Uterus (tissue), 4 donors: Measurements from ENCODE around the gene HIPK2. TPM values are rescaled to one million over a fixed set of nuclear protein-coding genes. Genes with fewer than 3 reads are reported as not detected.

Source experiments
- DNase-seq, 2 donors: peaks; one replicate each; pipeline ENCODE4 v3.0.0-alpha.2; 2019 to 2020
- H3K27ac ChIP-seq, 2 donors: fragments of 200-600 bp; sonication (generic); 1 replicate in 1 of 2; 2 replicates in 1 of 2; pipeline ENCODE4 v1.5.1; 2016 to 2018
- H3K27me3 ChIP-seq, 2 donors: fragments of 200-600 bp; sonication (generic); one replicate each; pipeline ENCODE4 v1.5.1; 2018 to 2019; ENCODE audit warnings: control low read depth in 1 of 2
- H3K36me3 ChIP-seq, 2 donors: fragments of 200-600 bp; sonication (generic); one replicate each; pipeline ENCODE4 v1.5.1; 2019; ENCODE audit warnings: control low read depth in 1 of 2
- H3K4me1 ChIP-seq, 2 donors: fragments of 200-600 bp; sonication (generic); one replicate each; pipeline ENCODE4 v1.5.1; 2018 to 2019; ENCODE audit warnings: control low read depth in 1 of 2
- H3K4me3 ChIP-seq, 2 donors: fragments of 200-600 bp; sonication (generic); 1 replicate in 1 of 2; 2 replicates in 1 of 2; pipeline ENCODE4 v1.5.1; 2018 to 2019; ENCODE audit warnings: mild to moderate bottlenecking in 1 of 2
- H3K9me3 ChIP-seq, 2 donors: fragments of 200-600 bp; sonication (generic); one replicate each; pipeline ENCODE4 v1.5.1; 2019; ENCODE audit warnings: control low read depth in 1 of 2
- CTCF ChIP-seq, 4 experiments: fragments of 200-600 bp in 2 of 4; fragments of 450-650 bp in 2 of 4; sonication (generic) in 2 of 4; IDR thresholded peaks; one replicate each; pipeline ENCODE4 v1.5.1; 2016 to 2019; ENCODE audit warnings: antibody characterized with exemption in 4 of 4, mild to moderate bottlenecking in 2 of 4, moderate library complexity in 1 of 4
- POLR2A ChIP-seq, 2 donors: fragments of 450-650 bp; IDR thresholded peaks; one replicate each; pipeline ENCODE4 v1.6.1; 2016; ENCODE audit warnings: antibody characterized with exemption in 2 of 2, mild to moderate bottlenecking in 1 of 2, moderate library complexity in 1 of 2
- intact Hi-C: fragments of 100-400 bp; cut with DNase I; formaldehyde crosslinking; loops from one replicate; pipeline ENCODE4 v1.15.1; 2023; ENCODE audit warnings: low total_unique reads
- total RNA-seq, 4 donors: library from RNA; depleted of rRNA in 3 of 4; stranded (reverse); fragments of >200 nt in 3 of 4; gene quantifications; one replicate each; pipeline versions ENCODE4 v1.1.0 to v1.2.4, GENCODE V29; 2014 to 2023
- donor health status: DM: yes; HTN: yes; CAD: no.

Gene HIPK2
- total RNA-seq, 4 donors from 2014 or later: 9.4 to 65.8 (median 19.2) TPM

GRCh38 chr7:139734395-139734794 is 43.4 kb downstream of the HIPK2 start:
- intact Hi-C loops: no loop called here
- TF ChIP-seq CTCF (IDR thresholded peaks at IDR 0.05) (no peak), POLR2A (IDR thresholded peaks at IDR 0.05) (no peak)
- no peak overlapping the region for H3K4me3 ChIP-seq
- H3K36me3 ChIP-seq: no peaks in the 10 kb centered on the region
- no peaks in the 10 kb centered on the region for H3K9me3 ChIP-seq
- peaks cover 7 to 12% of the 10 kb centered on the region in 2 donors for H3K4me1 ChIP-seq
- H3K27ac ChIP-seq: peak overlapping the region; percentile 61 to 87
- DNase-seq: peak in 1 of 2 donors; percentile 64
- H3K27me3 ChIP-seq: no peaks in the 10 kb centered on the region

- intact Hi-C loops: no loop called here
- DNase-seq: no peak
- peak overlapping the region; percentile 61 to 87 for H3K27ac ChIP-seq
- no peaks in the 10 kb centered on the region for H3K9me3 ChIP-seq
- no peaks in the 10 kb centered on the region for H3K27me3 ChIP-seq
- no peak for TF ChIP-seq CTCF (IDR thresholded peaks at IDR 0.05)
- no peaks in the 10 kb centered on the region for H3K36me3 ChIP-seq
- H3K4me3 ChIP-seq: no peak overlapping the region
- H3K4me1 ChIP-seq: peaks cover 7 to 12% of the 10 kb centered on the region in 2 donors
These were observed 44.0 kb downstream of the HIPK2 start for GRCh38 chr7:139733751-139734150.

- TF ChIP-seq POLR2A (IDR thresholded peaks at IDR 0.05) (no peak), CTCF (IDR thresholded peaks at IDR 0.05) (no peak)
- peak overlapping the region; percentile 61 to 87 for H3K27ac ChIP-seq
- intact Hi-C loops: no loop called here
- DNase-seq: no peak
- no peaks in the 10 kb centered on the region for H3K36me3 ChIP-seq
- no peak overlapping the region for H3K4me3 ChIP-seq
- no peaks in the 10 kb centered on the region for H3K27me3 ChIP-seq
- H3K9me3 ChIP-seq: no peaks in the 10 kb centered on the region
- peaks cover 7 to 12% of the 10 kb centered on the region in 2 donors for H3K4me1 ChIP-seq
These were observed 45.2 kb downstream of the HIPK2 start for GRCh38 chr7:139732471-139733167.

GRCh38 chr7:139731802-139732470 is 45.9 kb downstream of the HIPK2 start:
- peaks cover 7% of the 10 kb centered on the region in 2 donors for H3K4me1 ChIP-seq
- intact Hi-C loops: no loop called here

More at GRCh38 chr7:139731802-139732470, 45.9 kb downstream of the HIPK2 start:
- no peaks in the 10 kb centered on the region for H3K36me3 ChIP-seq
- peak; percentile 72 to 83 for DNase-seq
- H3K9me3 ChIP-seq: no peaks in the 10 kb centered on the region
- H3K27ac ChIP-seq: peak overlapping the region; percentile 62 to 87
- no peaks in the 10 kb centered on the region for H3K27me3 ChIP-seq
- no peak overlapping the region for H3K4me3 ChIP-seq
- TF ChIP-seq CTCF (IDR thresholded peaks at IDR 0.05) (no peak), POLR2A (IDR thresholded peaks at IDR 0.05) (no peak)
